ENCODE data around the gene CD6. TPM values are rescaled to one million over a fixed set of nuclear protein-coding genes. Genes with fewer than 3 reads are reported as not detected.

Gene CD6
- total RNA-seq, 1 donor from 2014 or later: 0.23 TPM

DNA sequence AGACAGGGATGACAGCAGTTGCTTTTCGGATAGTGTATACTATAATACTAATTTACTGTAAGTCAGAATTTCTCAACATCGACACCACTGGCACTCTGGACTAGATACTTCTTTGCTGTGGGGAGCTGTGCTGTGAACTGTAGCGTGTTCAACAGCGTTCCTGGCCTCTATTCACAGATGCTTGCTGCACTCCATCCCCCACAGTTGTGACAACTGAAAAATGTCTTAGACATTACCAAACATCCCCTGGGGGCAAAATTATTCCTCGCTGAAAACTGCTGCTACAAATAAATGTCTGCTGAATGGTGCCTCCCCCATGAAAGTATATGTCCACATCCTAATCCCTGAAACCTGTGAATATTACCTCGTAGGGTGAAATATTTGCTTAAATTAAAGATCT, 12.0 kb upstream of the CD6 start:
- DNase-seq (ENCODE audit: low read depth): no peak
- H3K4me3 ChIP-seq (ENCODE audit: low read depth, low read length): no peak overlapping the region
- TF ChIP-seq, protein P1, sequence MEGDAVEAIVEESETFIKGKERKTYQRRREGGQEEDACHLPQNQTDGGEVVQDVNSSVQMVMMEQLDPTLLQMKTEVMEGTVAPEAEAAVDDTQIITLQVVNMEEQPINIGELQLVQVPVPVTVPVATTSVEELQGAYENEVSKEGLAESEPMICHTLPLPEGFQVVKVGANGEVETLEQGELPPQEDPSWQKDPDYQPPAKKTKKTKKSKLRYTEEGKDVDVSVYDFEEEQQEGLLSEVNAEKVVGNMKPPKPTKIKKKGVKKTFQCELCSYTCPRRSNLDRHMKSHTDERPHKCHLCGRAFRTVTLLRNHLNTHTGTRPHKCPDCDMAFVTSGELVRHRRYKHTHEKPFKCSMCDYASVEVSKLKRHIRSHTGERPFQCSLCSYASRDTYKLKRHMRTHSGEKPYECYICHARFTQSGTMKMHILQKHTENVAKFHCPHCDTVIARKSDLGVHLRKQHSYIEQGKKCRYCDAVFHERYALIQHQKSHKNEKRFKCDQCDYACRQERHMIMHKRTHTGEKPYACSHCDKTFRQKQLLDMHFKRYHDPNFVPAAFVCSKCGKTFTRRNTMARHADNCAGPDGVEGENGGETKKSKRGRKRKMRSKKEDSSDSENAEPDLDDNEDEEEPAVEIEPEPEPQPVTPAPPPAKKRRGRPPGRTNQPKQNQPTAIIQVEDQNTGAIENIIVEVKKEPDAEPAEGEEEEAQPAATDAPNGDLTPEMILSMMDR (conservative IDR thresholded peaks at IDR 0.05; ENCODE audit: low read depth, low read length): no peak

DNA sequence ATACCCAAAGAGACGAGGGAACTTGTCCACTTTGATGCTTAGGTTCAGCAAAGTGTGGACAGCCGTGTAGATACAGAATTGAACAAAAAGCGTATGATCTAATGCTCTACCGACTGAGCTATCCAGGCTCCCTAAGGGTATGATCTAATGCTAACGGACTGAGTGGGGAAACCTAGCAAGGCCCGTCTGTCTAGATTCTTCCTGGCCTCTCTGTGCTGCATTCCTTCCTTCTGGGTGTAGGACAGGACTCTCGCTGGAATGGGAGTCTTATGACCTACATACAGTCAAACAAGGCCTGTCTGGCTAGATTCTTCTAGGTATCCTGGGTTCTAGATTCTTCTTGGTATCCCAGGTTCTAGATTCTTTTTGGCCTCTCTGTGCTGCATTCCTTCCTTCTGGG, 11.1 kb upstream of the CD6 start:
- TF ChIP-seq, protein P1 (conservative IDR thresholded peaks at IDR 0.05; ENCODE audit: low read depth, low read length): no peak
- H3K4me3 ChIP-seq (ENCODE audit: low read depth, low read length): no peak overlapping the region
- DNase-seq (ENCODE audit: low read depth): no peak

DNA sequence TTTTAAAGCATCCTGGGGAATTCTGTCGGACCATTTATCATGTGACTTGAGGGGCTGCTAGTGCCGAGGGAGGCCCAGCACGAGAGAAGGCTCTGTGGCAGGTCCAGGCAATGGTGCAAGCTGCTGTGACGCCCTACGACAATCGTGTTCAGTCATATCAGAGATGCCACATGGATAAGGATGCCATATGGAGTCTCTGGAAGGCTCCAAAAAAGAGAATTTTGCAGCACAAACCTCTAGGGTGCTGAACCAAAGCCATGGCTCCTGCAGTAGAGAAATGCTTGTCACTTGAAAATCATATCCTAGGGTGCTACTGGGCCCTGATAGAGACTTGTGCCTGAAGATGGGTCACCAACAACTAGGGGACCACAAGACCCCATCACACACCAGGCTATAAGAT, 6.7 kb upstream of the CD6 start:
- TF ChIP-seq, protein P1 (conservative IDR thresholded peaks at IDR 0.05; ENCODE audit: low read depth, low read length): no peak
- no peak overlapping the region for H3K4me3 ChIP-seq (ENCODE audit: low read depth, low read length)
- DNase-seq (ENCODE audit: low read depth): no peak

DNA sequence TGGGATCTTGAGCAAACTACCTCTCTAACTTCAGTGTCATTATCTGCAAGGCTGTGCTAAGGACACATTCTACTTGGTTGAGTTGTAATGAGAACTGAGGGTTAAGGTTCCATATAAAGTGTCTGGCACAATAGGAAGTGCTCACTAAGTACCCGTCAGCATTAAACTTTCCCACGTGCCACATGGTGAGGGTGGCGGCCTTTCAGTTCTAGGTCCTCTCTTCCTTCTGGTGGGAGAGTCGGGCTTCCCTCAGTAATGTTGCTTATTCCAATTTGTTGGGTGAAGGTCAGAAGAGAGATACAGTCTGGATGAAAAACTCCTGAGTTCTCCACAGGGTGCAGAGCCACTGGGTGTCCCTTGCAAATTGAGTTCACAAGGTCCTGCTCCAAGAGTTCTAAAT, 4.6 kb upstream of the CD6 start:
- TF ChIP-seq, protein P1 (conservative IDR thresholded peaks at IDR 0.05; ENCODE audit: low read depth, low read length): no peak
- no peak for DNase-seq (ENCODE audit: low read depth)
- H3K4me3 ChIP-seq (ENCODE audit: low read depth, low read length): no peak overlapping the region

DNA sequence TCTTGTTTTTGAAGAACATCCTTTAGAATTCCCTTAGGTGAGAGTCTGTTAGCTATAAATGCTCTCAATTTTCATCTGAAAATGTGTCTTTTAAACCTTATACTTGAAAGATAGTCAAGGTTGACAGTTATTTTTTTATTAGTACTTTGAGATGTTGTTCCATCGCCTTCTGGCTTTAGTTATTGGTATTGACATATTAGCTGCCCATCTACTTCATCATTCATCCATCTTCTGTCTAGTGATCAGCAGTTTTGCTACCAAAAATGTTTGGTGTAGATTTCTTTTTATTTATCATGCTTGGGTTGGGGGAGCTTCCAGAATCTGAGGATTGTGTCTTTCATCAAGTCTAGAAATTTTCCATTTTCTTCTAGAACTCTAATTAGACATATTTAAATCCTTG, 3.3 kb upstream of the CD6 start:
- DNase-seq (ENCODE audit: low read depth): no peak
- no peak overlapping the region for H3K4me3 ChIP-seq (ENCODE audit: low read depth, low read length)
- TF ChIP-seq, protein P1 (conservative IDR thresholded peaks at IDR 0.05; ENCODE audit: low read depth, low read length): no peak

DNA sequence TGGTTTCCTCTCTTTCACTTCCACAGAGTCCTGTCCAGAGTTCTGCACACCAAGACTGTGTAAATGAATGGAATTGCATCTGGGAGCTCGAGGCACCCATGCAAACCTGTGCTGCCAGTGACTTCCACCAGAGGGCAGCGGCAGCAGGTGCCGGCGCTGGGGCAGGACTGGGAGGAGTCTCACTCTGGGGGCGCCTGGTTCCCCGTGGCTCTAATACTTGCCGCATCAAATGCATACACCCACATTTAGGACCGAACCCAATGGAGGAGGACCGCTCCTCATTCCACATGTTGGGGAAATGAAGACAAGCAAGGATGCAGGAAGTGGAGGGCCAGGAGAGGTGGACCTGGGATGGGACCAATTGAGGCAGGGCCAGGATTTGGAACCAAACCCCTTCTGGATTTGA, 1.1 kb upstream of the CD6 start:
- TF ChIP-seq, protein P1 (conservative IDR thresholded peaks at IDR 0.05; ENCODE audit: low read depth, low read length): peak; percentile 93
- no peak for DNase-seq (ENCODE audit: low read depth)
- H3K4me3 ChIP-seq (ENCODE audit: low read depth, low read length): no peak overlapping the region

DNA sequence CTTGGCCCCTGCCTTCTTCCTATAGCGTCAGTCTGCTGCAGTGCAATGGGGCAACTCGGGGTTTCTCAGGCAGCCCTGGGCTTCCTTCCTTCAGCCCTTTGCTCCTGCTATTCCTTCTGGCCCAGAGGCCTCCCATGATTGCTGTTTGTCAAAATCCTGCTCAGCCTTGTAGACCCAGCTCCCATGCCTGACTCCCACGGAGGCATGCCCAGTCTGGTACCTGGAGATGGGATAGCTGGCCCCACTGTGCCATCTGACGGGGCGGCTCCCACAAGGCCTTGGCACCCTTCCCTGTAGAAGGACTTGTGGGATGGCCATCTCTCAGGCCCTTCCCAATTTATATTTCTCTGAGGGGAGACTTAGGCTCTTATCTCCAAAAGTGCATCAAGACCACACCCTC, 590 bp upstream of the CD6 start:
- TF ChIP-seq, protein P1 (conservative IDR thresholded peaks at IDR 0.05; ENCODE audit: low read depth, low read length): no peak
- no peak overlapping the region for H3K4me3 ChIP-seq (ENCODE audit: low read depth, low read length)
- DNase-seq (ENCODE audit: low read depth): no peak

All from epithelial cell of proximal tubule (primary cell).